ENCODE measurements around the gene CIZ1. TPM values are rescaled to one million over a fixed set of nuclear protein-coding genes. Genes with fewer than 3 reads are reported as not detected.

CIZ1 gene
- total and polyA plus RNA-seq, 3 donors from 2014 or later: 114 to 159 (median 115) TPM

DNA sequence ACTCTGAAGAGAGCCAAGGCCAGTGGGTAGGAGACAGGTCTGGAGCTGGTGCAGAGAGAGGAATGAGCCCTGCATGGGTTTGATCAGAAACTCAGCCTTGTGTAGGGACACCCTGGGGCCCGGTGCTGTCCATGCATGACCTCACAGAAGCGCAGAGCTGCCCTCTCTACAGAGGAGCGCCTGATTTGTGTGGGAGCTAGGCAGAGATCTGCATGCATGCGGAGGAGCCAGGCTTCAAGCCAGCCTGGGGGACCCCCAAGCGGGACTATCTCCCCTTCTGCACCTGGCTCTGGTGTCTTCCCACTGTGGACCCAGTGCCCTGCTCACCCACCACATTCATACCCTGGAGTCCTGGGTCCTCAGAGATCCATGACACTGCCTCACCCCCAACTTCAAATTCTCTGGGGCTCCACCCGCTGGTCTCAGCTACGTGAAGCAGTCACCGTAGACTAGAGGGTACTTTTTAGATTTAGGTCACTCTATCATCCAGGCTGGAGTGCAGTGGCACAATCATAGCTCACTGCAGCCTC lies 44.7 kb downstream of the CIZ1 start:
- Histone ChIP-seq H3K36me3 (ENCODE audit: low read depth, missing control alignments) (no peaks in the 10 kb centered on the region), H3K27me3 (no peaks in the 10 kb centered on the region), H3K9me3 (no peaks in the 10 kb centered on the region), H3K27ac (no peak overlapping the region), H3K4me3 (no peak overlapping the region), H3K4me1 (no peaks in the 10 kb centered on the region)
- WGBS, 2 donors: 90% methylated on average over 4 to 8 of the region's 8 CpGs
- no peak for DNase-seq
- intact Hi-C loops (cut with DNase I; ENCODE audit: low total_unique reads): no loop called here
- TF ChIP-seq, protein P1, sequence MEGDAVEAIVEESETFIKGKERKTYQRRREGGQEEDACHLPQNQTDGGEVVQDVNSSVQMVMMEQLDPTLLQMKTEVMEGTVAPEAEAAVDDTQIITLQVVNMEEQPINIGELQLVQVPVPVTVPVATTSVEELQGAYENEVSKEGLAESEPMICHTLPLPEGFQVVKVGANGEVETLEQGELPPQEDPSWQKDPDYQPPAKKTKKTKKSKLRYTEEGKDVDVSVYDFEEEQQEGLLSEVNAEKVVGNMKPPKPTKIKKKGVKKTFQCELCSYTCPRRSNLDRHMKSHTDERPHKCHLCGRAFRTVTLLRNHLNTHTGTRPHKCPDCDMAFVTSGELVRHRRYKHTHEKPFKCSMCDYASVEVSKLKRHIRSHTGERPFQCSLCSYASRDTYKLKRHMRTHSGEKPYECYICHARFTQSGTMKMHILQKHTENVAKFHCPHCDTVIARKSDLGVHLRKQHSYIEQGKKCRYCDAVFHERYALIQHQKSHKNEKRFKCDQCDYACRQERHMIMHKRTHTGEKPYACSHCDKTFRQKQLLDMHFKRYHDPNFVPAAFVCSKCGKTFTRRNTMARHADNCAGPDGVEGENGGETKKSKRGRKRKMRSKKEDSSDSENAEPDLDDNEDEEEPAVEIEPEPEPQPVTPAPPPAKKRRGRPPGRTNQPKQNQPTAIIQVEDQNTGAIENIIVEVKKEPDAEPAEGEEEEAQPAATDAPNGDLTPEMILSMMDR (IDR thresholded peaks at IDR 0.05): no peak
- TF ChIP-seq POLR2A (IDR thresholded peaks at IDR 0.05): no peak

DNA sequence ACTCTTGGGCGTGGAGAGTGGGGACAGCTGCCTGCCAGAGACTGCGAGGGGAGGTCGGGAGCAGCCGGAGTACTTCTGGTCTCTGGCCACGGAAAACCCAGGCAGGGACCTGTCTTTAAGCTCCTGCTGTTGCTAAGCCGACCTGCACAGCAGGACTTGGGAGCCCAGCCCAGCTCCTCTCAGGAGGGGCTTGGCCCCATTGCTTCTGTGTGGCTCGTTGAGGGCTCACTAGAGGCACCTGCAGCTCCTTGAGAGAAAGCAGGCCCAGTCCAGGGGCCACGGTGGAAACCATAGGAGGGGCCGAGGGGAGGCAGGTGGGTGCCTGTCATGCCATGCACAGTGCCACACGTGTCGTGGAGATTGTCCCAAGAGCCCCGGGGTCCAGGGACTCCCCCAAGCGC lies 45.4 kb downstream of the CIZ1 start:
- Histone ChIP-seq H3K36me3 (ENCODE audit: low read depth, missing control alignments) (no peaks in the 10 kb centered on the region), H3K27ac (no peak overlapping the region), H3K4me3 (no peak overlapping the region), H3K27me3 (no peaks in the 10 kb centered on the region), H3K9me3 (no peaks in the 10 kb centered on the region), H3K4me1 (no peaks in the 10 kb centered on the region)
- no peak for TF ChIP-seq POLR2A (IDR thresholded peaks at IDR 0.05)
- TF ChIP-seq, protein P1 (IDR thresholded peaks at IDR 0.05): no peak
- no peak for DNase-seq
- intact Hi-C loops (cut with DNase I; ENCODE audit: low total_unique reads): no loop called here
- WGBS, 2 donors: 95 to 97% methylated on average over 5 to 13 of the region's 13 CpGs

DNA sequence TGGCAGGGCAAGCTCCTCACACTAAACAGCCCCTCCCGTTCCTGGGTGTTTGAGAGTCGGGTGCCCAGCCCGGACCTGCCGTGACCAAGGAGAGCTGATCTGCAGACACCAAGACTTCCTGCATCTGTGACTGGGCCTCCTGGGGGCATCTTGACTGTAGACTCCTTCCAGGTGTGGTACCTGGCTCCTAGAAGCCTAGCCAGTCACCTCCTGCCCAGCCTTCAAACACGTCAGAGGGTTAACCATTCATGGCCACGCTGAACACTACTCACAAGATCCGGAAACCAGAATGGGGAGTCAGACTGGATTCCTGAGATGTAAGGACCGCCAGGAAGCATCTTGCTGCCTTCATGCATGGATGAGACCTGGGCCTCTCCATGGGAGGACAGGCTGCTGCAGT lies 45.8 kb downstream of the CIZ1 start:
- intact Hi-C loops (cut with DNase I; ENCODE audit: low total_unique reads): no loop called here
- Histone ChIP-seq H3K4me3 (no peak overlapping the region), H3K4me1 (no peaks in the 10 kb centered on the region), H3K9me3 (no peaks in the 10 kb centered on the region), H3K36me3 (ENCODE audit: low read depth, missing control alignments) (no peaks in the 10 kb centered on the region), H3K27me3 (no peaks in the 10 kb centered on the region), H3K27ac (no peak overlapping the region)
- no peak for DNase-seq
- 89% methylated on average over 5 to 8 of the region's 8 CpGs for WGBS, 2 donors
- TF ChIP-seq, protein P1 (IDR thresholded peaks at IDR 0.05): no peak
- no peak for TF ChIP-seq POLR2A (IDR thresholded peaks at IDR 0.05)

DNA sequence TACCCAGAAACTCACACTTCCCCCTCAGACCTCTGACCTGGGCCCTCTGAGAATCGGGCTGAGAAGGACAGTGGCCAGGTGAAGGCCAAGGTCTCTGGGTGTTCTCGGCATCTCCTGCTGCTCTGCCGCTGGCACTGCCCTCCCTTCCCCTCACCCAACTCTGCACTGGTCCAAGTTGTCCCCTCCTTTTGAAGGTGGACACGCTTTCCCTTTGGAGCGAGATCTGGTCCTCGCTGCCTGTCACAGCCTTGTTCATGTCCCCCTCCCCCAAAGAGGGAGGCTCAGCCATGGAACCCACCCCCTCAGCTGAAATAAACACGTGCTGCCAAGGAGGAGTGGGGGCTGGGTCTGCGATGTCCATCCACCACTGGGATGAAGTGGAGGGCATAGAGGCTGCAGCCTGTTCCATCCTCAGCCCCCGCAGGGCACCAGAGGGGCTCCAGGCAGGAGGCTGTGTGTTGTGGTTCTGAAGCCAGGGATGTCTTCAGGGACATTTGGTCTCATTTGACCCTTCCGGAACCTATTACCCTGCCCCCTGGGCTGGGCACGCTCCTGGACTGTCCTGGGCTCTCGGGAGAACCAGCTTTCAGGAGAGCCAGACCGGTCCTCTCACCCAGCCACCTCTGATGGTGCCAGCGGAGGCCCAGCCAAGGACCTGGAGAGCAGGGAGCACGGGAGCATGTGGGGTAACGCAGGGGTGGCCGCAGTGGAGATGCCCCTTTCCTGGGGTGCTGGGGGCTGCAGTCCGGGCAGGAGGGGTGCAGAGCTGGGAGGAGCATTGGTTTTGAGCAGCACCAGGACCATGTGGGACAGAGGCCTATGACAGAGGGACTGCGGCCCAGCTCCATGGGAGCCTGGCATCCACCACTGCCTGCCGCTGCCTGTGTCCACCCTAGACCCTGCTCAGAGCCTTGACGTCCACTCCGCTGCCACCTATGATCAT lies 46.9 kb downstream of the CIZ1 start:
- H3K27ac ChIP-seq: no peak overlapping the region
- no peaks in the 10 kb centered on the region for H3K27me3 ChIP-seq
- 88 to 89% methylated on average over 22 of the region's 22 CpGs for whole genome bisulfite sequencing, 2 donors
- H3K9me3 ChIP-seq: no peaks in the 10 kb centered on the region
- no peak for DNase-seq
- TF ChIP-seq, protein P1 (IDR thresholded peaks at IDR 0.05): no peak
- TF ChIP-seq POLR2A (IDR thresholded peaks at IDR 0.05): no peak
- H3K4me3 ChIP-seq: no peak overlapping the region
- H3K4me1 ChIP-seq: no peaks in the 10 kb centered on the region
- no peaks in the 10 kb centered on the region for H3K36me3 ChIP-seq (ENCODE audit: low read depth, missing control alignments)
- intact Hi-C loops (cut with DNase I; ENCODE audit: low total_unique reads): no loop called here
